Fibroblast of pulmonary artery (primary cell): ENCODE data around the gene KCTD16.

Experiments
- DNase-seq: peaks from one replicate; pipeline ENCODE4 v3.0.0-alpha.2; 2010; ENCODE audit warnings: low read depth
- H3K4me3 ChIP-seq: replicated peaks from 2 replicates; pipeline ENCODE4 v1.5.1; 2011; ENCODE audit warnings: low read depth, mild to moderate bottlenecking, control low read depth, low read length, moderate library complexity
- CTCF ChIP-seq: IDR thresholded peaks from 2 replicates; pipeline ENCODE4 v1.5.1; 2011; ENCODE audit warnings: mild to moderate bottlenecking, control low read depth, low read length, inconsistent platforms; ENCODE audit errors: missing control alignments

Gene KCTD16

GRCh38 chr5:144128844-144129243 is 41.8 kb upstream of the KCTD16 start:
- no peak overlapping the region for H3K4me3 ChIP-seq
- DNase-seq, result no peak
- no peak for TF ChIP-seq CTCF

GRCh38 chr5:144130306-144130705 is 40.4 kb upstream of the KCTD16 start:
- TF ChIP-seq CTCF, result no peak
- DNase-seq, result no peak
- no peak overlapping the region for H3K4me3 ChIP-seq

GRCh38 chr5:144131261-144131660 is 39.4 kb upstream of the KCTD16 start:
- no peak overlapping the region for H3K4me3 ChIP-seq
- TF ChIP-seq CTCF, result no peak
- DNase-seq, result no peak

GRCh38 chr5:144133050-144133633 is 37.5 kb upstream of the KCTD16 start:
- DNase-seq, result no peak
- TF ChIP-seq CTCF, result no peak
- H3K4me3 ChIP-seq, result no peak overlapping the region

GRCh38 chr5:144134194-144134826 is 36.4 kb upstream of the KCTD16 start:
- DNase-seq, result no peak
- no peak for TF ChIP-seq CTCF

GRCh38 chr5:144135113-144135762 is 35.4 kb upstream of the KCTD16 start:
- no peak for TF ChIP-seq CTCF
- no peak for DNase-seq
- H3K4me3 ChIP-seq, result no peak overlapping the region

More at GRCh38 chr5:144134194-144134826, 36.4 kb upstream of the KCTD16 start:
- no peak overlapping the region for H3K4me3 ChIP-seq
